Lower lobe of right lung (tissue), 2 donors: ENCODE results near the gene MAMSTR. TPM values are rescaled to one million over a fixed set of nuclear protein-coding genes. Genes with fewer than 3 reads are reported as not detected.

Source experiments
- ATAC-seq, 2 donors: fragments of 200-7000 bp; cut with Tn5 transposase; one replicate each; pipeline ENCODE4 v1.9.1; 2020 to 2022; ENCODE audit warnings: mild to moderate bottlenecking in 2 of 2, moderate library complexity in 2 of 2
- DNase-seq: peaks from one replicate; pipeline ENCODE4 v3.0.0-alpha.2; 2020
- H3K27ac ChIP-seq: fragments of 200-600 bp; one replicate; pipeline ENCODE4 v1.8.0; 2022
- H3K27me3 ChIP-seq: fragments of 200-600 bp; one replicate; pipeline ENCODE4 v1.8.0; 2022; ENCODE audit warnings: low read depth
- H3K36me3 ChIP-seq: fragments of 200-600 bp; one replicate; pipeline ENCODE4 v1.8.0; 2022; ENCODE audit warnings: mild to moderate bottlenecking
- H3K4me1 ChIP-seq: fragments of 200-600 bp; one replicate; pipeline ENCODE4 v1.8.0; 2022
- H3K4me3 ChIP-seq: fragments of 200-600 bp; one replicate; pipeline ENCODE4 v1.8.0; 2022; ENCODE audit warnings: mild to moderate bottlenecking
- H3K9me3 ChIP-seq: fragments of 200-600 bp; one replicate; pipeline ENCODE4 v1.8.0; 2022
- intact Hi-C: fragments of 100-400 bp; cut with DNase I; formaldehyde crosslinking; loops from one replicate; pipeline ENCODE4 v1.11.0; 2022
- total RNA-seq: library from RNA; stranded (reverse); fragmentation: NEBNext Ultra II Directional; extraction: Animal tissue kit (Norgen Biotek cat#: 25700); gene quantifications from one replicate; pipeline ENCODE4 v1.2.1, GENCODE V29; 2021
- TF ChIP-seq, protein P1 (sequence below): fragments of 200-600 bp; IDR thresholded peaks from one replicate; pipeline ENCODE4 v1.8.0; 2022; ENCODE audit warnings: antibody characterized with exemption, mild to moderate bottlenecking
- donor health status: DM: no; HTN: yes; CAD: no; lungs with severe emphysema.

The MAMSTR gene
- total RNA-seq, 1 donor from 2014 or later: 1.5 TPM

- peak; percentile 97 to 98 for ATAC-seq
- H3K27me3 ChIP-seq: no peaks in the 10 kb centered on the region
- peaks cover 36% of the 10 kb centered on the region for H3K4me1 ChIP-seq
- DNase-seq: peak; percentile 99
- H3K9me3 ChIP-seq: no peaks in the 10 kb centered on the region
- intact Hi-C loops: no loop called here
- H3K27ac ChIP-seq: peak overlapping the region; percentile 82
- H3K36me3 ChIP-seq: no peaks in the 10 kb centered on the region
- peak overlapping the region; percentile 81 for H3K4me3 ChIP-seq
- TF ChIP-seq, protein P1, sequence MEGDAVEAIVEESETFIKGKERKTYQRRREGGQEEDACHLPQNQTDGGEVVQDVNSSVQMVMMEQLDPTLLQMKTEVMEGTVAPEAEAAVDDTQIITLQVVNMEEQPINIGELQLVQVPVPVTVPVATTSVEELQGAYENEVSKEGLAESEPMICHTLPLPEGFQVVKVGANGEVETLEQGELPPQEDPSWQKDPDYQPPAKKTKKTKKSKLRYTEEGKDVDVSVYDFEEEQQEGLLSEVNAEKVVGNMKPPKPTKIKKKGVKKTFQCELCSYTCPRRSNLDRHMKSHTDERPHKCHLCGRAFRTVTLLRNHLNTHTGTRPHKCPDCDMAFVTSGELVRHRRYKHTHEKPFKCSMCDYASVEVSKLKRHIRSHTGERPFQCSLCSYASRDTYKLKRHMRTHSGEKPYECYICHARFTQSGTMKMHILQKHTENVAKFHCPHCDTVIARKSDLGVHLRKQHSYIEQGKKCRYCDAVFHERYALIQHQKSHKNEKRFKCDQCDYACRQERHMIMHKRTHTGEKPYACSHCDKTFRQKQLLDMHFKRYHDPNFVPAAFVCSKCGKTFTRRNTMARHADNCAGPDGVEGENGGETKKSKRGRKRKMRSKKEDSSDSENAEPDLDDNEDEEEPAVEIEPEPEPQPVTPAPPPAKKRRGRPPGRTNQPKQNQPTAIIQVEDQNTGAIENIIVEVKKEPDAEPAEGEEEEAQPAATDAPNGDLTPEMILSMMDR: no peak
These were observed 5.4 kb downstream of the MAMSTR start for GRCh38 chr19:48713864-48714755.

GRCh38 chr19:48713041-48713863 is 6.3 kb downstream of the MAMSTR start:
- H3K36me3 ChIP-seq: no peaks in the 10 kb centered on the region
- H3K27ac ChIP-seq: peak overlapping the region; percentile 60
- H3K4me1 ChIP-seq: peaks cover 34% of the 10 kb centered on the region
- TF ChIP-seq, protein P1: no peak
- intact Hi-C loops: no loop called here
- ATAC-seq (no peak), DNase-seq (no peak)
- H3K27me3 ChIP-seq: no peaks in the 10 kb centered on the region
- H3K9me3 ChIP-seq: no peaks in the 10 kb centered on the region
- H3K4me3 ChIP-seq: peak overlapping the region; percentile 81

GRCh38 chr19:48711106-48711662 is 8.3 kb downstream of the MAMSTR start:
- H3K36me3 ChIP-seq: no peaks in the 10 kb centered on the region
- ATAC-seq: no peak
- intact Hi-C loops: no loop called here
- no peak overlapping the region for H3K4me3 ChIP-seq
- H3K27ac ChIP-seq: no peak overlapping the region
- H3K27me3 ChIP-seq: no peaks in the 10 kb centered on the region
- H3K9me3 ChIP-seq: no peaks in the 10 kb centered on the region
- H3K4me1 ChIP-seq: peaks cover 23% of the 10 kb centered on the region
- TF ChIP-seq, protein P1: no peak
- DNase-seq: no peak

GRCh38 chr19:48708471-48708870 is 11.1 kb downstream of the MAMSTR start:
- TF ChIP-seq, protein P1: no peak
- peaks cover 8% of the 10 kb centered on the region for H3K4me1 ChIP-seq
- H3K4me3 ChIP-seq: no peak overlapping the region
- ATAC-seq (no peak), DNase-seq (no peak)
- H3K36me3 ChIP-seq: no peaks in the 10 kb centered on the region
- H3K27me3 ChIP-seq: no peaks in the 10 kb centered on the region
- H3K27ac ChIP-seq: no peak overlapping the region
- H3K9me3 ChIP-seq: no peaks in the 10 kb centered on the region
- intact Hi-C loops: no loop called here

- no peak for DNase-seq
- H3K27ac ChIP-seq: no peak overlapping the region
These were observed 14.1 kb downstream of the MAMSTR start for GRCh38 chr19:48705431-48705830.

More at GRCh38 chr19:48705431-48705830, 14.1 kb downstream of the MAMSTR start:
- Histone ChIP-seq H3K4me1 (no peaks in the 10 kb centered on the region), H3K27me3 (no peaks in the 10 kb centered on the region), H3K36me3 (peaks cover 7% of the 10 kb centered on the region), H3K9me3 (no peaks in the 10 kb centered on the region), H3K4me3 (no peak overlapping the region)
- no peak for ATAC-seq
- TF ChIP-seq, protein P1: no peak
- intact Hi-C loops: no loop called here
